HG03432 (cell line): ENCODE data around the gene GNG8.

Source experiments
- ATAC-seq: cut with Tn5 transposase; IDR thresholded peaks from one replicate; pipeline ENCODE4 v1.9.1; 2021; ENCODE audit warnings: mild to moderate bottlenecking, moderate library complexity; ENCODE audit not compliant: unreplicated experiment

GNG8 gene

GRCh38 chr19:46603752-46604231 lies 32.2 kb downstream of the GNG8 start:
- no peak for ATAC-seq

- ATAC-seq = no peak
Measured at GRCh38 chr19:46603195-46603637, 32.8 kb downstream of the GNG8 start.

- no peak for ATAC-seq
Measured at GRCh38 chr19:46602392-46603194, 33.4 kb downstream of the GNG8 start.

- no peak for ATAC-seq
Measured at GRCh38 chr19:46601318-46602224, 34.4 kb downstream of the GNG8 start, which contains the start of gene CALM3. Gene CALM3, plus strand, starts transcription at chr19:46601330. Its CDS starts 105 bp downstream, at chr19:46601435.

GRCh38 chr19:46600384-46601317 lies 35.4 kb downstream of the GNG8 start:
- ATAC-seq = peak; percentile 78

- no peak for ATAC-seq
Measured at GRCh38 chr19:46599716-46600373, 36.2 kb downstream of the GNG8 start.

GRCh38 chr19:46598372-46598917 lies 37.6 kb downstream of the GNG8 start:
- ATAC-seq = no peak

- no peak for ATAC-seq
Measured at GRCh38 chr19:46596008-46596407, 40.0 kb downstream of the GNG8 start.

GRCh38 chr19:46591870-46592269 lies 44.1 kb downstream of the GNG8 start:
- no peak for ATAC-seq

GRCh38 chr19:46591254-46591653 lies 44.7 kb downstream of the GNG8 start:
- no peak for ATAC-seq

GRCh38 chr19:46587861-46588260 lies 48.1 kb downstream of the GNG8 start:
- ATAC-seq = no peak

GRCh38 chr19:46586294-46586693 lies 49.7 kb downstream of the GNG8 start:
- no peak for ATAC-seq

- ATAC-seq = no peak
Measured at GRCh38 chr19:46585539-46585938, 50.5 kb downstream of the GNG8 start.
